ENCODE data around the gene CDCA3. TPM values are rescaled to one million over a fixed set of nuclear protein-coding genes. Genes with fewer than 3 reads are reported as not detected.

Gene CDCA3
- total RNA-seq, 1 experiment from 2014 or later: 61.8 TPM

DNA sequence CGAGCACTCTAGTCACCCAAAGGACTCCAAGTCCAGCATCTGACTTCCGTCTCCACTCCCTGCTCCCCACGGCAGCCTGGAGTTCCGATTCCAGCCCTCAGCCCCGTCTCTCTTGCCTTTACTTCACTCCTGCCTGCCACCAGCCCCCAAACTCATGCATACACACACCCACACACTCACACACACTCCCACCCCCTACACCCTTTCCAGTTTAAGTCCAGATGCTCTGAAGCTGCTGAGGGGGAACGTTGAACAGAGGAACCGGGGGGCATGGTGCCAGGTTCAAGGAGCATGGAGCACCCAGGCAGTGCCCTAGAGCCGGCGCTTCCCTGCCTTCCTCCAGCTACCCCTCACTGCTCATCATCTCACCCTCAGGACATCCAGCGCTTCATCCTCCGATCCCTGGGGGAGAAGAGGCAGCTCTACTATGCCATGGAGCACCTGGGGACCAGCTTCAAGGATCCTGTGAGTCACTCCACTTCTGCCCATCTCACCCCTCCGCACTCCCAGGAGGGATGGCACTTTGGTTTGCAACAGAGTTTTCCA is 19.6 kb downstream of the CDCA3 start:
- POLR2A ChIA-PET: no interaction called here

GRCh38 chr12:6830999-6831398 is 20.1 kb downstream of the CDCA3 start:
- DNase-seq (ENCODE audit: low spot score) (no peak), ATAC-seq (no peak)
- POLR2A ChIA-PET: interaction anchor here (0.6 kb wide), 1 partner anchor 88 kb away, joined by 5 read pairs; no protein-coding TSS in a partner anchor
- Mint-ChIP-seq H3K27ac (no peak overlapping the region), H3K27me3 (ENCODE audit: low read depth) (peaks cover 10% of the 10 kb centered on the region), H3K9me3 (no peaks in the 10 kb centered on the region), H3K4me3 (peak overlapping the region; percentile 20; the same call in 1 of the 2 replicates), H3K36me3 (peaks cover 41% of the 10 kb centered on the region), H3K4me1 (peaks cover 32% of the 10 kb centered on the region)
- CTCF ChIA-PET: interaction anchor here (0.7 to 8.9 kb wide), 6 partner anchors 10 to 275 kb away, joined by 3 to 110 read pairs (median 3); partner anchors contain the start of genes GPR162, IFFO1, LAG3 and PTMS
- TF ChIP-seq ATF1 (CRISPR knock-in tag; IDR thresholded peaks at IDR 0.05) (no peak), E2F4 (CRISPR knock-in tag; IDR thresholded peaks at IDR 0.05; ENCODE audit: borderline replicate concordance, low read depth) (no peak), KAT7 (CRISPR knock-in tag; IDR thresholded peaks at IDR 0.05; ENCODE audit: borderline replicate concordance) (no peak), GRHL2 (CRISPR knock-in tag; IDR thresholded peaks at IDR 0.05; ENCODE audit: insufficient replicate concordance, severe bottlenecking) (no peak), ZMAT4 (CRISPR knock-in tag; IDR thresholded peaks at IDR 0.05) (no peak), ZNF121 (CRISPR knock-in tag; IDR thresholded peaks at IDR 0.05) (no peak)
- TF ChIP-seq, protein P1, sequence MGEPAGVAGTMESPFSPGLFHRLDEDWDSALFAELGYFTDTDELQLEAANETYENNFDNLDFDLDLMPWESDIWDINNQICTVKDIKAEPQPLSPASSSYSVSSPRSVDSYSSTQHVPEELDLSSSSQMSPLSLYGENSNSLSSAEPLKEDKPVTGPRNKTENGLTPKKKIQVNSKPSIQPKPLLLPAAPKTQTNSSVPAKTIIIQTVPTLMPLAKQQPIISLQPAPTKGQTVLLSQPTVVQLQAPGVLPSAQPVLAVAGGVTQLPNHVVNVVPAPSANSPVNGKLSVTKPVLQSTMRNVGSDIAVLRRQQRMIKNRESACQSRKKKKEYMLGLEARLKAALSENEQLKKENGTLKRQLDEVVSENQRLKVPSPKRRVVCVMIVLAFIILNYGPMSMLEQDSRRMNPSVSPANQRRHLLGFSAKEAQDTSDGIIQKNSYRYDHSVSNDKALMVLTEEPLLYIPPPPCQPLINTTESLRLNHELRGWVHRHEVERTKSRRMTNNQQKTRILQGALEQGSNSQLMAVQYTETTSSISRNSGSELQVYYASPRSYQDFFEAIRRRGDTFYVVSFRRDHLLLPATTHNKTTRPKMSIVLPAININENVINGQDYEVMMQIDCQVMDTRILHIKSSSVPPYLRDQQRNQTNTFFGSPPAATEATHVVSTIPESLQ (CRISPR knock-in tag; IDR thresholded peaks at IDR 0.05): no peak
- TF ChIP-seq, protein P2, sequence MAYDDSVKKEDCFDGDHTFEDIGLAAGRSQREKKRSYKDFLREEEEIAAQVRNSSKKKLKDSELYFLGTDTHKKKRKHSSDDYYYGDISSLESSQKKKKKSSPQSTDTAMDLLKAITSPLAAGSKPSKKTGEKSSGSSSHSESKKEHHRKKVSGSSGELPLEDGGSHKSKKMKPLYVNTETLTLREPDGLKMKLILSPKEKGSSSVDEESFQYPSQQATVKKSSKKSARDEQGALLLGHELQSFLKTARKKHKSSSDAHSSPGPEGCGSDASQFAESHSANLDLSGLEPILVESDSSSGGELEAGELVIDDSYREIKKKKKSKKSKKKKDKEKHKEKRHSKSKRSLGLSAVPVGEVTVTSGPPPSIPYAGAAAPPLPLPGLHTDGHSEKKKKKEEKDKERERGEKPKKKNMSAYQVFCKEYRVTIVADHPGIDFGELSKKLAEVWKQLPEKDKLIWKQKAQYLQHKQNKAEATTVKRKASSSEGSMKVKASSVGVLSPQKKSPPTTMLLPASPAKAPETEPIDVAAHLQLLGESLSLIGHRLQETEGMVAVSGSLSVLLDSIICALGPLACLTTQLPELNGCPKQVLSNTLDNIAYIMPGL (CRISPR knock-in tag; IDR thresholded peaks at IDR 0.05): no peak
- TF ChIP-seq, protein P3, sequence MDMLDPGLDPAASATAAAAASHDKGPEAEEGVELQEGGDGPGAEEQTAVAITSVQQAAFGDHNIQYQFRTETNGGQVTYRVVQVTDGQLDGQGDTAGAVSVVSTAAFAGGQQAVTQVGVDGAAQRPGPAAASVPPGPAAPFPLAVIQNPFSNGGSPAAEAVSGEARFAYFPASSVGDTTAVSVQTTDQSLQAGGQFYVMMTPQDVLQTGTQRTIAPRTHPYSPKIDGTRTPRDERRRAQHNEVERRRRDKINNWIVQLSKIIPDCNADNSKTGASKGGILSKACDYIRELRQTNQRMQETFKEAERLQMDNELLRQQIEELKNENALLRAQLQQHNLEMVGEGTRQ (CRISPR knock-in tag; IDR thresholded peaks at IDR 0.05): no peak

More for the DNA sequence above, 19.6 kb downstream of the CDCA3 start:
- Mint-ChIP-seq H3K36me3 (peaks cover 45% of the 10 kb centered on the region), H3K9me3 (no peaks in the 10 kb centered on the region), H3K4me3 (no peak overlapping the region), H3K27me3 (ENCODE audit: low read depth) (peaks cover 5% of the 10 kb centered on the region), H3K4me1 (peaks cover 28% of the 10 kb centered on the region), H3K27ac (peak overlapping the region; percentile 20; the same call in 1 of the 2 replicates)
- CTCF ChIA-PET: interaction anchor here (0.7 to 8.9 kb wide), 5 partner anchors 10 to 276 kb away, joined by 3 to 110 read pairs (median 3); partner anchors contain the start of genes GPR162, IFFO1, LAG3 and PTMS
- TF ChIP-seq, protein P3 (CRISPR knock-in tag; IDR thresholded peaks at IDR 0.05): no peak
- TF ChIP-seq EMX1 (CRISPR knock-in tag; IDR thresholded peaks at IDR 0.05) (no peak), AR (CRISPR knock-in tag; IDR thresholded peaks at IDR 0.05) (no peak), E2F4 (CRISPR knock-in tag; IDR thresholded peaks at IDR 0.05; ENCODE audit: borderline replicate concordance, low read depth) (no peak), KAT7 (CRISPR knock-in tag; IDR thresholded peaks at IDR 0.05; ENCODE audit: borderline replicate concordance) (no peak)
- DNase-seq (ENCODE audit: low spot score): no peak
- ATAC-seq: no peak
